ENCODE results near the gene MAN2A2. TPM values are rescaled to one million over a fixed set of nuclear protein-coding genes. Genes with fewer than 3 reads are reported as not detected.
"Not testable (repeated sequence)": the region's sequence is repeated elsewhere in the genome, so short reads cannot be mapped to it uniquely, and the experiment has no call there.

Gene MAN2A2
- total RNA-seq, 1 experiment from 2014 or later = 45.8 TPM

DNA sequence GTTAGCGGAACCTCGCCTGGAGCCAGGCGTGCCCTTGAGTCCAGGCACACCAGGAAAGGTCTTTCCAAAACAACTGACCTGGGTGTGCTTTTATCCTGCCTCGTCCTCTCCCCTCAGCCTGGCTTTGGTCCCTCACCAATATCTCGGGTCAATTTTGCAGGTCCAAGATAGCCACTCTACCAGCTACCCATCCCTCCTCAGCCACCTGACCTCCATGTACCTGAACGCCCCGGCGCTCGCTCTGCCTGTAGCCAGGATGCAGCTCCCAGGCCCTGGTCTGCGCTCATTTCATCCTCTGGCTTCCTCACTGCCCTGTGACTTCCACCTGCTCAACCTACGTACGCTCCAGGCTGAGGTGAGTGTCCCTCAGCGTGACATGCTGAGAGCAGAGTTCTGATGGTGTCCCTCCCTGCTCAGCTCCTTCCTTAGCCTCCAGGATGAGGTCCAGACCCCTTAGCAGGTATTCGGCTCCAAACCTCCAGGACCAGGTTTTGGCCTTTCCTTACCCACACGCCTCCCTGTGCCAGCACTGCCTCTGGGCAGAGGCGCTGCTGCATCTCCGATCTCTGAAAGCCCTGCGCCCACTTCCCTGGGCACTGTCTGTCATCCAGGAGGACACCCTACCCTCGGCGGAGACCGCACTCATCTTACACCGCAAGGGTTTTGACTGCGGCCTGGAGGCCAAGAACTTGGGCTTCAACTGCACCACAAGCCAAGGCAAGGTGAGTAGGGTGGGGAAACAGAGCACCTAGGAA is 15.1 kb downstream of the MAN2A2 start:
- no peaks in the 10 kb centered on the region for H3K9me3 ChIP-seq
- DNase-seq = no peak
- H3K27me3 ChIP-seq = no peaks in the 10 kb centered on the region
- H3K4me3 ChIP-seq = no peak overlapping the region
- H3K36me3 ChIP-seq = peaks cover 38% of the 10 kb centered on the region

DNA sequence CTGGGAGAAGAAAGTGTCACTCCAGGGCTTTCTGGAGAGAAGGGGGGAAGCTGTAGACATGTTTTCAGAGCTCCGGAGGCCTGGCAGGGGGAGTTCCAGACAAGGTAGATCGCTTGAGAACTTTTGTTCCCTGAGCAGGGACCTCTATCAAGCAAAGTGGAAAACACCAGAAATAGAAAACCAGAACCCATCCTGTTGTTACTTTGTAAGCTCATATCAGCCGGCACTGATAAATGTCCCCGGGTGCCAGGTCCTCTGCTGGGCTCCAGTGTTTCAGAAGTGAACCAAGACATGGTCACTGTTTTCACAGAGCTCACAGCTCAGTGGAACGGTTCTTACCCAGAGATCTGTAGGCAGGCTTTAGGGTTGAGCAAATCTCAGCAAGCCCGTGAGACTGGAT is 15.7 kb downstream of the MAN2A2 start:
- H3K27me3 ChIP-seq = no peaks in the 10 kb centered on the region
- no peak overlapping the region for H3K4me3 ChIP-seq
- peaks cover 36% of the 10 kb centered on the region for H3K36me3 ChIP-seq
- H3K9me3 ChIP-seq = no peaks in the 10 kb centered on the region
- no peak for DNase-seq

DNA sequence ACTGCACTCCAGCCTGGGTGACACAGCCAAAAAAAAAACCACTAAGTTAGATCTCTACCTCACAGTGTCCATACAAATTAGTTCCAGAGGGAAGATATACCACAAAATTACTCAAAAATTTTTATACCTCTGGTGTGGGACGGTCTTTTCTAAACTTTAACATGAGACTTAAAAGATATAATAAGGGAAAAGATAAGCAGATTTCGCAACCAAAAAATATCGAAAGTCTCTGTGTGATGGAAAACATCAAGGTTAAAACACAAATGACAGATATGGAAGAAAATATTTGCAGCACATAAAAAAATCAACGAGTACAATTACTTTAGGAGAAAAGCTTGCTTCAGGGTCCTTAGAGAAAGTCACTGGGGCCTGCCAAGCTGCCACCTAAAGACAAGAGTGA is 18.8 kb downstream of the MAN2A2 start:
- peaks cover 26% of the 10 kb centered on the region for H3K36me3 ChIP-seq
- H3K4me3 ChIP-seq = no peak overlapping the region
- H3K9me3 ChIP-seq = no peaks in the 10 kb centered on the region
- no peaks in the 10 kb centered on the region for H3K27me3 ChIP-seq
- DNase-seq = no peak

DNA sequence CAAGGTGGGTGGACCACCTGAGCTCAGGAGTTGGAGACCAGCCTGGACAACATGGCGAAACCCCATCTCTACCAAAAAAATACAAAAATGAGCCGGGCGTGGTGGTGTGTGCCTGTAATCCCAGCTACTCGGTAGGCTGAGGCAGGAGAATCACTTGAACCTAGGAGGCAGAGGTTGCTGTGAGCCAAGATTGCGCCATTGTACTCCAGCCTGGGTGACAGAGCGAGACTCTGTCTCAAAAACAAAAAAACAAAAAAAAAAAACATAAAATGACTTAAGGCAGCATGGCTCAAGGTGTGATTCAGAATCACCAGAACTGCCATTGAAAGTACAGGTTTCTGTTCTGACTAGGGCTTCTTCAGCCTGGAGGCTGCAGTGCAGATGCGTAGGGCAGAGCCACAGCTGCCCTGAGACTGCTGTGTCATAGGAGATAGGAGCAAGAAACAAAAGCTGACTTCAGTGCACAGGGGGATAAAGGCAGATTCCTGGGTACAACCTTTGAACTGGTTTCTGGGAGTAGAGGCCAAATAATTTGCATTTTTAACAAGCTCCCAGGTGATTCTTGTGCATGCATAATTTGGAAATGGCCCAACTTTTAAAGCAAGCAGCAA is 19.7 kb downstream of the MAN2A2 start:
- DNase-seq, H3K4me3 ChIP-seq: not testable (repeated sequence)

DNA sequence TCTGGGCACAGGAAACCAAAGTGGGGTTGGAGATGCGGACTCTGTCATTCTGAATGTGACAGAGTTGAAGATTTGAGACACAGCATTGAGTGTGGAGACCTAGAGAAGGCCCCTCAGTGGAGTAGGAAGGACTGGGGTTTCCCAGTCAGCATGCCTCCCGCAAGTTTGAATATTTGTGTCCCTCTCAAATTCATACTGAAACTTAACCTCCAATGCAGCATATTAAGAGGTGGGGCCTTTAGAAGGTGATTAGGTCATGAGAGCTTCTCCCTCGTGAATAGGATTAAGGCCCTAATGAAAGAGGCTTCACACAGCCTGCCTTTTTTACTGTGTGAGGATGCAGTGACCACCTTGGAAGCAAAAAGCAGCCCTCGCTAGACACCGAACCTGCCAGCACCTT is 21.3 kb downstream of the MAN2A2 start:
- DNase-seq = no peak
- H3K9me3 ChIP-seq = no peaks in the 10 kb centered on the region
- H3K36me3 ChIP-seq = peaks cover 14% of the 10 kb centered on the region
- no peak overlapping the region for H3K4me3 ChIP-seq
- no peaks in the 10 kb centered on the region for H3K27me3 ChIP-seq

More for the DNA sequence above, 19.7 kb downstream of the MAN2A2 start:
- H3K9me3 ChIP-seq, H3K27me3 ChIP-seq: not testable (repeated sequence)
- peaks cover 26% of the 10 kb centered on the region for H3K36me3 ChIP-seq

DNA sequence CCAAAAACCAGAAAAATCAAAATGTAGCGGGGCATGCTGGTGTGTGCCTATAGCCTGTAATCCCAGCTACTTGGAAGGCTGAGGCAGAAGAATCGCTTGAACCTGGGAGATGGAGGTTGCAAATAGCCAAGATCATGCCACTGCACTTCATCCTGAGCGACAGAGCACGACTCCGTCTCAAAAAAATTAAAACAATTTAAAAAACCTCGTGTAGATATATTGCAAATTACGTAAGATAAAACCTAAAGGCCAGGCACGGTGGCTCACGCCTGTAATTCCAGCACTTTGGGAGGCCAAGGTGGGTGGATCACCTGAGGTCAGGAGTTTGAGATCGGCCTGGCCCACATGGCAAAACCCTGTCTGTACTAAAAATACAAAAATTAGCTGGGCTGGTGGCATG is 23.7 kb downstream of the MAN2A2 start:
- H3K36me3 ChIP-seq, H3K27me3 ChIP-seq, H3K9me3 ChIP-seq, DNase-seq, H3K4me3 ChIP-seq: not testable (repeated sequence)

DNA sequence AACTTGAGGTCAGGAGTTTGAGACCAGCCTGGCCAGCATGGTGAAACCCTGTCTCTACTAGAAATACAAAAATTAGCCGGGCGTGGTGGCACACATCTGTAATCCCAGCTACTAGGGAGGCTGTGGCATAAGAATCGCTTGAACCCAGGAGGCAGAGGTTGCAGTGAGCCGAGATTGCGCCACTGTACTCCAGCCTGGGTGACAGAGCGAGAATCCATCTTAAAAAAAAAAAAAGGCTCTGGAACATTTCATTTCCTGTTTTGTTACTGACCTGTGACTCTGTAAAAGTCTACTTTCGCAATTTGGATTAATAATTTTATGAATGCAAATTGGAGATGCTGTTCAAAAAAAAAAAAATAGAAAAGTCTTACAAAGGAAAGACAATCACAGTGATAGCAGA is 25.0 kb downstream of the MAN2A2 start:
- not testable (repeated sequence) for H3K36me3 ChIP-seq, H3K27me3 ChIP-seq, H3K9me3 ChIP-seq, DNase-seq, H3K4me3 ChIP-seq

DNA sequence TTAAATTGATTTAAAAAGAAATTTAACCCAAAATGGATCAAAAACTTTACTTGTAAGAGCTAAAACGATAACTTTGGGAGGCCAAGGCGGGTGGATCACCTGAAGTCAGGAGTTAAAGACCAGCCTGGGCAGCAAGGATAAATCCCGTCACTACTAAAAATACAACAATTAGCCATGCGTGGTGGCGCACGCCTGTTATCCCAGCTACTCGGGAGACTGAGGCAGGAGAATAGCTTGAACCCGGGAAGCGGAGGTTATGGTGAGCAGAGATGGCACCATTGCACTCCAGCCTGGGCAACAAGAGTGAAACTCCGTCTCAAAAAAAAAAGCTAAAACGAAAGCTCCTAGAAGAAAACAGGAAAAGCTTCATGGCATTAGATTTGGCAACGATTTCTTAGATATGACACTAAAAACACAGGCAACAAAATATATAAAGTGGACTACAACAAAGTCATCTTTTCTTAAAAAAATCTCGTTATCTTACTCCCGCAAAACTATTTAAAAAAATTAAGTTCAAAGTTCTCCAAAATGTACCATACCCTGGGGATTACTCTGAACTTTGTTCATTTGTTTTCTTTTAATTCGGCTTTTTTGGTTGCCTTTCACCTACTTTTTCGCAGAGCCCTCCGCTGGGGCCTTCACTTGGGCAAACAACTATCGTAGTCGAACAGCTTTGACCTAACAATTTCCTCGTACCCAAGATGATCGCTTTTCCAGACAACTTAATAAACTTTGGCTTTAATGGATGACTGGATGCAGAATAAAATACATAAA is 26.3 kb downstream of the MAN2A2 start:
- Histone ChIP-seq H3K4me3 (peak overlapping the region; percentile 98), H3K27me3 (no peaks in the 10 kb centered on the region), H3K36me3 (peaks cover 3% of the 10 kb centered on the region; the same call in 1 of the 2 replicates), H3K9me3 (no peaks in the 10 kb centered on the region)
- DNase-seq = no peak

DNA sequence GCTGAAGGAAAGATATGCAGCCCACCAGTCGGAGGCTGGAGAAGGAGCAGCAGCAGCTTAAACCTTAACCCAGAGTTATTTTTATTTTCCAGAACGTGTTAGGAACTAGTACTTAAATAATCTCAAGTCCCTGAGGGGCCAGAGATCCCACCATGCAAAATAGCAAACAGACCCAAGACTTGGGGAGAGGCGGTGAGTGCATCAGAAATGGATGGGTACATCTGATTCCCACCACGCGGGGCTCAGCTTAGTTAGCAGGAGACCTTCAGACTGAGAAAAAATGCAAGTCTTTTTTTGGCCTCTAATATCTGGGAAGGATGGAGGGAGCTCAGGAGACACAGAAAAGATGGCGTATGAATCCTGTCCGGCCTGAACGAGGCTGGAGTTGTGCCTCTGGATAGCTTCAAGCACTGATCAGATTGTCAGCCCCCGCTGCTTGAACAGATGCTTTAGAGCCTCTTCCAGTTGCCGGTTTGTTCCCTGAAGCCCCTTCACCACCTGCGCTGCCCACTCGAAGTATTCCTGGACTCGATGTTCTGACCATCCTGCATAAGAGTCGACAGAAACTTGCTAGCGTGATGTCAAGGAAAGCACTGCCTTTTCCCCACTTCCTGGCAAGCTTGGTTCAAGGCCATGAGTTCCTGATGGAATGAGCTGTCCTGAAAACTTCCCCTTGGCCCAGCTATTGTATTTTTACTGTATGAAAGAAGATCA is 27.9 kb downstream of the MAN2A2 start:
- Histone ChIP-seq H3K9me3 (no peaks in the 10 kb centered on the region), H3K27me3 (no peaks in the 10 kb centered on the region), H3K4me3 (peak overlapping the region; percentile 98), H3K36me3 (peaks cover 3% of the 10 kb centered on the region; the same call in 1 of the 2 replicates)
- DNase-seq = no peak

DNA sequence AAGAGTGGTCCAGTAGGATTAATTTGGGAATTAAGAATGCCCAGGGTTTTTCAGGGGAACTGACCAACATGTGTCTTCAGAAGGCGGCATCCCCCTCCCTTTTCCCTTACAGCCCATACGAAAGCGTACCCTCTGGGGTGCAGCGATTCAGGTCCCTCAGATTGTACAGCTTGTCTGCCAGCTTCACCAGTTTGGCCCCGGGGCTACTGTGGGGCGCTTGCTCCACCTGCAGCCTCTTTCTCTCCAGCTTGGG is 28.4 kb downstream of the MAN2A2 start:
- Histone ChIP-seq H3K9me3 (no peaks in the 10 kb centered on the region), H3K27me3 (no peaks in the 10 kb centered on the region), H3K4me3 (peak overlapping the region; percentile 98), H3K36me3 (peaks cover 6% of the 10 kb centered on the region)
- no peak for DNase-seq

DNA sequence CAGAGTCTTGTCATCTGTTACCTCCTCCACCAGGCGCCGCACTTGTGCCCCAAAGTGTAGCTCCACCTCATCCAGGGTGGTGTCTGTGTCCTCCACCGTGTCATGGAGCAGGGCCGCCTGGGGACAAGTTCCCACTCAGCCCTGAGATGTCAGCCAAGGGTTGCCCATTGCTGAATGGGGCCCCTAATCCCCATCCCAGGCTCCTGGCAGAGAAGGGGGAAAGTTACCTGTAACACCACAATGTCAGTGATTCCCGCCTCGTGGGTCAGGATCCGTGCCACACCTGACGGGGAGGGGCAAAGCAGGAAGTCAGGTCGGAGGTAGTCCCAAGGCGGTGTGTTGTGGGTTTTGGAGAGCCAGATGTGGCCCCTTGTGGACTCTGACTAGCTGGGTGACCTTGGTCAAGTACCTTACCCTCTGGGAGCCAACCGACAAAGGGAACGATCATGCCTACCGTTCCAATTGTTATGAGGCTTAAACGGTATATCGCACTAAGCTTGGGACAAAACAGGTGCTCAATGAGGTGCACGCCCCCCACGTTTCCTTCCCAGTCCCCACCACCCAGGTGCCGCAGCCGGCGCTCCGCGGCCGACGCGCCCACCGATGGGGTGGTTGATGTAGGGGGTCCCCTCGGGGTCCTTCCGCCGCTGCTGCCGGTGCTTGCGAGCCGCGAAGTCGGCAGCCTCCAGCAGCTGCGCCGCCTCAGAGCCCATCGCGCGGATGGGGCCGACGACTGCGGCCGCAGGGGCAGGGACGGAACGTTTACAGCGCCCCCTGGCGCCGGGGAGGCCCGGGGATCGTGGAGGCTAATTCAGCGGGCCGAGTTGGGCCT is 28.9 kb downstream of the MAN2A2 start, which contains the start of gene HDDC3:
HDDC3 (minus strand) TSS at position 722 of the 832 bp plus-strand sequence; CDS start at position 713, 9 bp downstream.
- DNase-seq = peak; percentile 89
- H3K4me3 ChIP-seq = peak within 1 kb of the TSS; percentile 98
- no peaks in the 10 kb centered on the region for H3K27me3 ChIP-seq
- H3K9me3 ChIP-seq = no peaks in the 10 kb centered on the region
- peaks cover 11% of the 10 kb centered on the region for H3K36me3 ChIP-seq

DNA sequence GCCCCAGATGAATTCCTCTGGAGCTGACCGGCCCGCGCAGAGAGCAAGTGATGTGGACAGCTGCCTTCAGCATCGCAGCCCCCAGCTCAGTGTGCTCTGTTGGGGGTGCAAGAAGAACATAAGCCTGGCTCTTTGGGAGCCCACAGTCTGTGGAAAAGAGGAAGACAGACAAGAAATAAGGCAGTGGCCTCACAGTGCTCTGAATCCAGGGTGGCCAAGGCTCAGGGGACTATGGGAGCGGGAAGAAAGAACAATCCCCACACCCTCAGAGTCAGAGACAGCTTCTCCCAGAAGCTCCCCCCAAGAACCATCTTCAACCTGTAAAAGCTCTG is 29.5 kb downstream of the MAN2A2 start:
- H3K9me3 ChIP-seq = no peaks in the 10 kb centered on the region
- no peaks in the 10 kb centered on the region for H3K27me3 ChIP-seq
- peak overlapping the region; percentile 98 for H3K4me3 ChIP-seq
- H3K36me3 ChIP-seq = peaks cover 15% of the 10 kb centered on the region
- no peak for DNase-seq

DNA sequence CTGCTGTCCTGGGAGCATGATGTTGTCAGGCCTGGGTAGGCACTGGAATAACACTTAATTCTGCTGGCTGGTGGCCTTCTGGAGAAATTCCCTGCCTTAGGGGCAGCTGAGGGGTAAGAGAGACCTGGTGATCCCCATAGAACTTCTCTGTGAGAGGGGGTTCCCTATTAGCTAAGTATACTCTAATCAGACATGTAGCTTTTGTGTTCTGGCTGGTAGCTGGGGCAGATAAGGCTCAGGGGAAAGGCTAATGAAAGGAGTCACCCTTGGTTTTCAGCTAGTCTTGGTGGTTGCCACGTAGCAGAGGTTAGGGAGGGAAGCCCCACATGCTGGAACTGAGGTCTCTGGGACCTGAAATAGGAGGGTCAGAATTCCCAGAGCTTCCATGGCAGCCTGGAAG is 30.2 kb downstream of the MAN2A2 start:
- Histone ChIP-seq H3K4me3 (no peak overlapping the region), H3K9me3 (no peaks in the 10 kb centered on the region), H3K36me3 (peaks cover 22% of the 10 kb centered on the region), H3K27me3 (no peaks in the 10 kb centered on the region)
- no peak for DNase-seq

DNA sequence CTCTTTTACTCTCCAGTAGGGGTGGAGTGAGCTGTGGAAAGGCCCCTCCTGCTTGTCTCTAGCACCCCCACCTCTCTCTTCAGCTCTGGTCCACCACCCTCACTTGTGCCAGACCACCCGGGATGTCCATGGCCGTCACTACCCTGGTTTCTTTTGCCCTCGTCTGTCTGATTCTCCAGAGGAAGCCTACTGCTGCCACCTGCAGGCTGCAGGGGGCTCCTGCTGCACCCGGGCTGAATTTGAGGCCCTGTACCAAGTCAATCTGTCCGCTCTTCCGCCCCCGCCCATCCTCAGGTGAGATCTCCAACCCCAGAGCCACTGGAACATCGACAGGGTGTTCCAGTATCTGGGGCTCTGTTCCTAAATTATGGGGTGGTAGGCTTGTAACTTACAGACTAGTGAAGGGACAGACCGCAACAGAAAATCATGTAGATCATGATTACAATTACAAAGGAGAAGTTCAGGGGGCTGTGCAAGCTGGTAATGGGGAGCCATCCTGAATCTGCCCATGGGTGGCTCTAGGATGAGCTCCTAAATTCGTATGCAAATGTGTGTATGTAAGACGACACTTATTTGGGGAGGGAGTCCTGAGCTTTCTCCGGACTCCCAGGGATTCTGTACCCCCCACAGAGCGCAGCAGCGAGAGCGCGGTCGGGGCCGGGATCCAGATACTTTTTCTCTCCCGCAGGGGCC is 31.3 kb downstream of the MAN2A2 start:
- Histone ChIP-seq H3K36me3 (peaks cover 30% of the 10 kb centered on the region), H3K4me3 (peak overlapping the region; percentile 75), H3K9me3 (no peaks in the 10 kb centered on the region), H3K27me3 (no peaks in the 10 kb centered on the region)
- DNase-seq = peak; percentile 81

DNA sequence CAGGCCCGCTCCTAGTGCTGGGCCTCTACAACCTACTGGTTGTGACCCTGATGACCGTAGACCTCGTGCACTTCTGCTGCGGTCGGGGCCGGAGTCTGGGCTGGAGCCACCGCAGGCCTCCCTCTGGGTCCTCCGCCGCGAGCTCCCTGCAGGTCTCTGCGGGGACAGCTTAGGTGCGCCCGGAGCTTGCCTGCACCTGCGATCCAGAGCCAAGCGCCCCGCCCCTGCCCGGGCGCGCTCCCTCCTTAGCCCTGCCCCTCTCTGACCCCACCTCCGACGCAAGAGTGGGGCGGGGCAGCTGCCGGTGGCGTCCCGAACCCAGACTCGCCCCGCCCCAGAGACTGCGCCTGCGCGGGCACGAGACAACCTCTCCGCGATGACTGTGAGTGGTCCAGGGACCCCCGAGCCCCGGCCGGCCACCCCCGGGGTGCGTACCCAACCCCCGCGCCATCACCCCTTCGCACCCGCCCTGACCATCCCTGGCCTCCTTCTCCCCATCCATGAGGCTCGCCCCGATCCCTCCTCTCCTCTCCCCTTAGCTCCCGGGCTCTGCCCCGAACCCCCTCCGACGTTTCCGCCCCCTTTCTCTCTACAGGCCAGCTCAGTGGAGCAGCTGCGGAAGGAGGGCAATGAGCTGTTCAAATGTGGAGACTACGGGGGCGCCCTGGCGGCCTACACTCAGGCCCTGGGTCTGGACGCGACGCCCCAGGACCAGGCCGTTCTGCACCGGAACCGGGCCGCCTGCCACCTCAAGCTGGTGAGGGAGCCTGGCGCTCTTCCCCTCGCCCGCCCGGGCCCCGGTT is 32.0 kb downstream of the MAN2A2 start, which contains the start of gene UNC45A:
UNC45A (plus strand) TSS at position 337 of the 803 bp plus-strand sequence; CDS start at position 377, 40 bp downstream.
- peak; percentile 88 for DNase-seq
- Histone ChIP-seq H3K4me3 (peak within 1 kb of the TSS; percentile 75), H3K9me3 (no peaks in the 10 kb centered on the region), H3K27me3 (no peaks in the 10 kb centered on the region), H3K36me3 (peaks cover 38% of the 10 kb centered on the region)
